Activated T-cell treated with anti-CD3 and anti-CD28 coated beads for 24 hours (primary cell): Measurements from ENCODE around the gene LPIN3.

Source experiments
- DNase-seq: peaks from one replicate; pipeline ENCODE4 v3.0.0-alpha.2; 2020; ENCODE audit warnings: low read depth

The LPIN3 gene

GRCh38 chr20:41366546-41367392 lies 26.1 kb downstream of the LPIN3 start, which contains the start of gene EMILIN3:
TSS of gene EMILIN3 (minus strand) at chr20:41366818. CDS start at chr20:41366634, 184 bp downstream.
- no peak for DNase-seq

GRCh38 chr20:41367393-41367695 lies 26.7 kb downstream of the LPIN3 start:
- no peak for DNase-seq

GRCh38 chr20:41367956-41368355 lies 27.3 kb downstream of the LPIN3 start:
- no peak for DNase-seq

GRCh38 chr20:41369673-41370072 lies 29.1 kb downstream of the LPIN3 start:
- DNase-seq, result no peak

- DNase-seq, result no peak
Measured at GRCh38 chr20:41370176-41370575, 29.6 kb downstream of the LPIN3 start.

GRCh38 chr20:41371371-41371770 lies 30.8 kb downstream of the LPIN3 start:
- DNase-seq, result no peak

GRCh38 chr20:41373251-41373783 lies 32.7 kb downstream of the LPIN3 start:
- no peak for DNase-seq

GRCh38 chr20:41373931-41374920 lies 33.6 kb downstream of the LPIN3 start:
- DNase-seq, result no peak

- no peak for DNase-seq
Measured at GRCh38 chr20:41375846-41376245, 35.2 kb downstream of the LPIN3 start.

- no peak for DNase-seq
Measured at GRCh38 chr20:41376349-41376748, 35.7 kb downstream of the LPIN3 start.

- DNase-seq, result no peak
Measured at GRCh38 chr20:41377275-41377674, 36.7 kb downstream of the LPIN3 start.

GRCh38 chr20:41379551-41379950 lies 38.9 kb downstream of the LPIN3 start:
- no peak for DNase-seq

- DNase-seq, result no peak
Measured at GRCh38 chr20:41380551-41381193, 40.1 kb downstream of the LPIN3 start.

GRCh38 chr20:41382791-41383305 lies 42.2 kb downstream of the LPIN3 start:
- DNase-seq, result no peak

GRCh38 chr20:41386502-41387427 lies 46.1 kb downstream of the LPIN3 start:
- no peak for DNase-seq

- DNase-seq, result no peak
Measured at GRCh38 chr20:41387444-41387851, 46.8 kb downstream of the LPIN3 start.

GRCh38 chr20:41390889-41391288 lies 50.3 kb downstream of the LPIN3 start:
- no peak for DNase-seq

- DNase-seq, result no peak
Measured at GRCh38 chr20:41391587-41392001, 51.0 kb downstream of the LPIN3 start.

GRCh38 chr20:41392295-41392694 lies 51.7 kb downstream of the LPIN3 start:
- no peak for DNase-seq

GRCh38 chr20:41392871-41393704 lies 52.5 kb downstream of the LPIN3 start:
- no peak for DNase-seq
